Erythroblast (primary cell): ENCODE data around the gene DLL4.

Experiments used
- GATA1 ChIP-seq: IDR thresholded peaks from 2 replicates; pipeline ENCODE4 v1.6.1; 2011; ENCODE audit warnings: low read depth, mild to moderate bottlenecking, control low read depth, low read length, moderate library complexity
- POLR2A ChIP-seq: IDR thresholded peaks from 2 replicates; pipeline ENCODE4 v1.6.1; 2011; ENCODE audit warnings: mild to moderate bottlenecking, low read length

DNA sequence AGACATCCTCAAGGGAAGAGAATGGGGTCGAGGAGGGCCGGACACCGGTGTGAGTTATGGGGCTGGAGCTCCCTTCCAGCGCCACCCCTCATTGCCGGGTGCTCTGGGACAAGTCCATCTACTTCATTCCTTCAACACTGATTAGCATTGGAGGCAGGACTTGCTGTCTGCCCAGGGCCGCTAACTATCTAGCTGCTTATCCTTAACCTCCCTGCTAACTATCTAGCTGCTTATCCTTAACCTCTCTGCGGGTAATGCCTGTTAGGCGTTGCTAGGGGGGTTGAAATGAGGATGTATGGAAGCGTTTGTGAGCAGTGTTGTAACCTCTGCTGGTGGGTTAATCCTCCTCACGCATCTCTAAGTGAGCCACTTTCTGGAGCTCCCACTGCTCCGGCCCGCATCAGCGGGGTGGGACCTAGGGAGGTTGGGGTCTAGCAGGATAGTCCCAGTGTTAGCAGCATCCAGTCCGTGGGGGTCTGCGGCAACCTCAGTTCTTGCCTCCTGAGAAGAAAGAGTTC, 13.3 kb downstream of the DLL4 start:
- TF ChIP-seq POLR2A: no peak
- no peak for TF ChIP-seq GATA1
